Duodenal mucosa (tissue), 2 donors: ENCODE results near the gene ENAM.

Experiments
- H3K27ac ChIP-seq: one replicate; pipeline ENCODE4 v1.7.0; 2013; ENCODE audit warnings: low read depth, low read length
- H3K27me3 ChIP-seq, 2 donors: one replicate each; pipeline ENCODE4 v1.7.0; 2013; ENCODE audit warnings: low read length in 2 of 2, control low read depth in 1 of 2; ENCODE audit not compliant: insufficient read depth in 2 of 2, control insufficient read depth in 1 of 2
- H3K36me3 ChIP-seq, 2 donors: one replicate each; pipeline ENCODE4 v1.7.0; 2013; ENCODE audit warnings: low read length in 2 of 2, control low read depth in 1 of 2; ENCODE audit not compliant: insufficient read depth in 2 of 2, control insufficient read depth in 1 of 2
- H3K4me1 ChIP-seq, 2 donors: one replicate each; pipeline ENCODE4 v1.7.0; 2013; ENCODE audit warnings: low read length in 2 of 2, control low read depth in 1 of 2; ENCODE audit not compliant: insufficient read depth in 2 of 2, control insufficient read depth in 1 of 2
- H3K4me3 ChIP-seq, 2 donors: one replicate each; pipeline ENCODE4 v1.7.0; 2013; ENCODE audit warnings: low read length in 2 of 2, low read depth in 1 of 2
- H3K9ac ChIP-seq, 2 donors: one replicate each; pipeline ENCODE4 v1.7.0; 2013; ENCODE audit warnings: low read length in 2 of 2, low read depth in 1 of 2
- H3K9me3 ChIP-seq, 2 donors: one replicate each; pipeline ENCODE4 v1.7.0; 2013; ENCODE audit warnings: low read length in 2 of 2, control low read depth in 1 of 2; ENCODE audit not compliant: control insufficient read depth in 1 of 2

ENAM gene, protein sequence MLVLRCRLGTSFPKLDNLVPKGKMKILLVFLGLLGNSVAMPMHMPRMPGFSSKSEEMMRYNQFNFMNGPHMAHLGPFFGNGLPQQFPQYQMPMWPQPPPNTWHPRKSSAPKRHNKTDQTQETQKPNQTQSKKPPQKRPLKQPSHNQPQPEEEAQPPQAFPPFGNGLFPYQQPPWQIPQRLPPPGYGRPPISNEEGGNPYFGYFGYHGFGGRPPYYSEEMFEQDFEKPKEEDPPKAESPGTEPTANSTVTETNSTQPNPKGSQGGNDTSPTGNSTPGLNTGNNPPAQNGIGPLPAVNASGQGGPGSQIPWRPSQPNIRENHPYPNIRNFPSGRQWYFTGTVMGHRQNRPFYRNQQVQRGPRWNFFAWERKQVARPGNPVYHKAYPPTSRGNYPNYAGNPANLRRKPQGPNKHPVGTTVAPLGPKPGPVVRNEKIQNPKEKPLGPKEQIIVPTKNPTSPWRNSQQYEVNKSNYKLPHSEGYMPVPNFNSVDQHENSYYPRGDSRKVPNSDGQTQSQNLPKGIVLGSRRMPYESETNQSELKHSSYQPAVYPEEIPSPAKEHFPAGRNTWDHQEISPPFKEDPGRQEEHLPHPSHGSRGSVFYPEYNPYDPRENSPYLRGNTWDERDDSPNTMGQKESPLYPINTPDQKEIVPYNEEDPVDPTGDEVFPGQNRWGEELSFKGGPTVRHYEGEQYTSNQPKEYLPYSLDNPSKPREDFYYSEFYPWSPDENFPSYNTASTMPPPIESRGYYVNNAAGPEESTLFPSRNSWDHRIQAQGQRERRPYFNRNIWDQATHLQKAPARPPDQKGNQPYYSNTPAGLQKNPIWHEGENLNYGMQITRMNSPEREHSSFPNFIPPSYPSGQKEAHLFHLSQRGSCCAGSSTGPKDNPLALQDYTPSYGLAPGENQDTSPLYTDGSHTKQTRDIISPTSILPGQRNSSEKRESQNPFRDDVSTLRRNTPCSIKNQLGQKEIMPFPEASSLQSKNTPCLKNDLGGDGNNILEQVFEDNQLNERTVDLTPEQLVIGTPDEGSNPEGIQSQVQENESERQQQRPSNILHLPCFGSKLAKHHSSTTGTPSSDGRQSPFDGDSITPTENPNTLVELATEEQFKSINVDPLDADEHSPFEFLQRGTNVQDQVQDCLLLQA

DNA sequence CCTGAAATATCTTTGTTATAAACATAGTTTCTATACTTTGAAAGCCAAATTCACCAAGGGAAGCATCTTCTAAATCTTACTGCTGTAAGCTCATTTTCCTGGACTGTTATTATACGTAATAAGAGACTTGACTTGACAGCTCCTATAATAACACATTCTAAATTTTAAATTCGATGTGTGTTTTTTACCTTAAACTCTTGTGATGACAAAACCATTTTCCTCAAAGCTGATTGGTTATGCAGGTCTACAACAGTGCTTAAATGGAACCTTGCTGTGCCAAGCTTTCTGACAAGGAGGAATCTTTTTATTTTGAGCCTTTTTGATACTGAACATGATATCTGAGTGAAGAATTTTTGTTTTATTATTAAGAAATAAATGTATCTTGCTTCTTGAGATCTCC, at the start of gene ENAM:
ENAM (plus strand) TSS at position 301 of the 400 bp plus-strand sequence. CDS start 757 bp downstream, outside the sequence.
- no peak within 1 kb of the TSS for H3K4me3 ChIP-seq
- H3K27ac ChIP-seq = no peak within 1 kb of the TSS
- H3K4me1 ChIP-seq = no peaks in the 10 kb centered on the region
- H3K9ac ChIP-seq = no peak within 1 kb of the TSS
- no peaks in the 10 kb centered on the region for H3K9me3 ChIP-seq
- H3K36me3 ChIP-seq = no peaks in the 10 kb centered on the region
- no peaks in the 10 kb centered on the region for H3K27me3 ChIP-seq

GRCh38 chr4:70581980-70582379, 46.6 kb upstream of the ENAM start:
- H3K4me1 ChIP-seq = no peaks in the 10 kb centered on the region
- no peaks in the 10 kb centered on the region for H3K27me3 ChIP-seq
- no peaks in the 10 kb centered on the region for H3K9me3 ChIP-seq
- no peak overlapping the region for H3K27ac ChIP-seq
- no peak overlapping the region for H3K4me3 ChIP-seq
- H3K9ac ChIP-seq = no peak overlapping the region
- no peaks in the 10 kb centered on the region for H3K36me3 ChIP-seq

DNA sequence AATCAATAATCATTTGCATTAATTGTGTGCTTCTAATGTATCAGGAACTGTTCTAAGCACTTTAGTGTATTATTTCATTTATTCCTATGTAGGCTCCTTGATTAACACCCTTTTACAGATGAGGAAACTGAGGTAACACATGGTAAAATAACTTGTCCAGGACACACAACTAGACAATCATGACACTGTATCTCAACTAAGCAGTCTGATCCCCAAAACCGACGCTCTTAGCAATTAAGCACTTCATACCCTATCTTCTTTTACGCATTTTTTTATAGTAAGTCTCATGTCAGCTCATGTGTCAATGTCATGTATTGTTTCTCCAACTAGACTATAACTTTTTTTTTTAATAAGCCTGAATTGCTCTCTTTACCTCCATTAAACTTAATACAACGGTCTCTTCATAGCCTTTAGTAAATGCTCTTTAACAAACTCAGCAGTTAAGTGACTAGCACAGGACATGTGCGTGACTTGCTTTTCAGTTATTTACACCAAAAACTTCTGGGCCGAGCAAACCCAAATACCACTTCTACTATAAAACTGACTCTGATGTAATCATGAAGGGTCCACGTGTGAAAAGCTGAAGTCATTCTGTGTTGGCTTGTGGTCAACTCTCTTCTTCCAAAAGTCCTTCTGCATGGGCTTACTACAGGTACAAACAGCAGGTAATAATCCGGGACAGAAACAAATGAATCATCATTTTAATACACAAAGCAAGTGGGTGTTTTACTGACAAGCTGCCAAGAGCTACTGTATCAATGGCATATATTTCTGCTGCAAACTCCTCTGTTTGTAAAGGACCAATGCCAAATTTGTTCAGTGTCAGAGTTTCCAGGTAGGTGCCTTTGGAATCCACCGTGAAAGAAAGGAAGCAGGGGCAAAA, 44.4 kb upstream of the ENAM start:
- no peaks in the 10 kb centered on the region for H3K27me3 ChIP-seq

GRCh38 chr4:70586841-70587240, 41.7 kb upstream of the ENAM start:
- no peaks in the 10 kb centered on the region for H3K36me3 ChIP-seq
- no peaks in the 10 kb centered on the region for H3K4me1 ChIP-seq
- H3K9ac ChIP-seq = no peak overlapping the region
- no peaks in the 10 kb centered on the region for H3K27me3 ChIP-seq
- no peak overlapping the region for H3K27ac ChIP-seq
- no peak overlapping the region for H3K4me3 ChIP-seq
- no peaks in the 10 kb centered on the region for H3K9me3 ChIP-seq

More for the DNA sequence above, 44.4 kb upstream of the ENAM start:
- H3K27ac ChIP-seq = no peak overlapping the region
- H3K9me3 ChIP-seq = no peaks in the 10 kb centered on the region
- H3K4me1 ChIP-seq = no peaks in the 10 kb centered on the region
- no peak overlapping the region for H3K4me3 ChIP-seq
- no peaks in the 10 kb centered on the region for H3K36me3 ChIP-seq
- H3K9ac ChIP-seq = no peak overlapping the region

DNA sequence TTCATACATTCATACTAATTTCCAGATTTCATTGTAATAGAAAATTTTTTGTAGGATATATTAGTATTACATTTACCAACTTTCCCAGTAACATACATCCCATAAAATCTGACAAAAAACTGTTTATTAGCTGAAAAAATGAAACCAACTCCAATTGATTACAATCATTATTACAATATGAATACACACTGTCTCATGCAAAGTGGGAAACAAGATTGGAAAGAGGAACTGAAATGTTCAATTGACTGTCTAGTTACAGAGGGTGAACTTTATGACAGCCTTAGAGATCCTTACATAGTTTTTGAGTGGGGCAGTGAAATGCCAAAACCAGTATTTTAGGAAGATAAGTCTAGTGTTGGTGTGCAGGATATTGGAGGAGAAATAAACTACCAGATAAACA, 38.8 kb upstream of the ENAM start:
- Histone ChIP-seq H3K9ac (no peak overlapping the region), H3K4me3 (no peak overlapping the region), H3K27me3 (no peaks in the 10 kb centered on the region), H3K4me1 (peaks cover 0 to 5% of the 10 kb centered on the region in 2 donors), H3K27ac (no peak overlapping the region), H3K9me3 (no peaks in the 10 kb centered on the region), H3K36me3 (no peaks in the 10 kb centered on the region)

DNA sequence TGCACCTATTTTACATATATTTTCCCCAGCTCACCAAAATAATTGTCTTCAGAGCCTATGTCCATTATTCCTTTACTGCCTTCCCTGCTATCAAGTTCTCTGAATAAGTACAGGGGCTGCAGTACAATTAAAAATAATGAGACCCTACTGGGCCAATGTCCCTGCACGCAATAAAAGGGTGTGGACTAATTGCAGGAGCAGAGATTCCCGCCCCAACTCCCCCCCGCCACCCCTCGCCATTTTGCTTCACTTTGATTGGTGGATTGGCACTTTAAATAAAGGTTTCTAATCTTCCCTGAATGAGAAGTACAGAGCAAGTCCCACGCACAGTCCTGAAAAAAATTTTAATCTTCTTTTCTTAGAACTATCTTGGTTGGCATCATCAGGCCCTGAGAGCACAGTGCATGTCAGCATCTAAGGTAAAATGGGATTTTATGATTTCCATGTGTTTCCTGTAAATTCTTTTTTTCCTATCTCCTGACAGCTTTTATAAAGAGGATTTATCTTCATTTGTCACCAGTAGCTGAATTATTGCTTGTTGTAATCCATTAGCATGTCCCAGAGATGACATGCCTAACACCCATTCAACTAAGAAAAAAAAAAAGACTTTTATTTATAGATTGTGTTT, 36.5 kb upstream of the ENAM start, which contains the start of gene AMBN:
AMBN (plus strand) TSS at position 302 of the 628 bp plus-strand sequence; CDS start at position 405, 103 bp downstream.
- Histone ChIP-seq H3K4me1 (peaks cover 0 to 5% of the 10 kb centered on the region in 2 donors), H3K36me3 (no peaks in the 10 kb centered on the region), H3K27me3 (no peaks in the 10 kb centered on the region), H3K4me3 (no peak within 1 kb of the TSS), H3K9me3 (no peaks in the 10 kb centered on the region), H3K9ac (no peak within 1 kb of the TSS), H3K27ac (no peak within 1 kb of the TSS)

DNA sequence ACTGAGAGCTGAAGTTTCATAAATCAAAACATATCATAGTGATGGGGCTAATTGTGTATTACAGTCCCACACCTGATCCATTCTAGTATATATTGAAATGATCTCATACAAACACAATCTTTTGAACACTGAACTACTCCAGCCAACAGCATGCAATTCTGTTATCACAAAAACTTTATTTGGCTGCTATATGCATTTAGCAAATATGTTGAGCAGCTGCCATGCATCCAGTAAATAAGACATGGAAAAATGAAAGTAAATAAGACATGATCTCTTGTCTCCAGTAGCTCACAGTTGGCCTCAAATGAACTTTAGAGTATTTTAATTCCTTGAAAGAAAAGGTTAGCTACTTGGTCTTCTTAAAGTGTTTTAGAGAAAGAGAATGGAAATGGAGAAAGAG, 34.3 kb upstream of the ENAM start:
- Histone ChIP-seq H3K27me3 (no peaks in the 10 kb centered on the region), H3K4me3 (no peak overlapping the region), H3K9me3 (no peaks in the 10 kb centered on the region), H3K4me1 (peaks cover 0 to 5% of the 10 kb centered on the region in 2 donors), H3K36me3 (no peaks in the 10 kb centered on the region), H3K9ac (no peak overlapping the region), H3K27ac (no peak overlapping the region)

DNA sequence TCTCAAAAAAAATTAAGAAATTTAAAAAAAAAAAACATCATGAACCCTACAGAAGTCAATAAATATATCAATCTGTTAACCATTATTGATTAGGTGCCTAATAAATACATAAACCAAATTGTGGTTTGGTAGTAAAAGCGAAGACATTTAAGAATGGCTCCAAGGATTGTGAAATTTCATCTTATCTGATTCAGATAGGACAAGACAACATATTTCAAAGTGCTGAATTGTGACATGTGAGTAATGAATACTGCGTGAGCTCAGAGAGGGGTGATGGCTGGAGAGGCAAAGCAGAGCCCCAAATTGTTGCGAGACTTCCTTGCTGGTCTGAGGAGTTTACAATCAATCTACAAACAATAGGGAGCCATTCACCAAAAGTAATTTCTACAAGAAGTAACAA, 28.2 kb upstream of the ENAM start:
- Histone ChIP-seq H3K4me1 (no peaks in the 10 kb centered on the region), H3K27me3 (no peaks in the 10 kb centered on the region), H3K4me3 (no peak overlapping the region), H3K9ac (no peak overlapping the region), H3K27ac (no peak overlapping the region), H3K9me3 (no peaks in the 10 kb centered on the region), H3K36me3 (no peaks in the 10 kb centered on the region)

GRCh38 chr4:70600977-70601376, 27.6 kb upstream of the ENAM start:
- Histone ChIP-seq H3K27ac (no peak overlapping the region), H3K36me3 (no peaks in the 10 kb centered on the region), H3K9ac (no peak overlapping the region), H3K9me3 (no peaks in the 10 kb centered on the region), H3K4me1 (no peaks in the 10 kb centered on the region), H3K4me3 (no peak overlapping the region), H3K27me3 (no peaks in the 10 kb centered on the region)
